ENCODE data around the gene C20orf96. TPM values are rescaled to one million over a fixed set of nuclear protein-coding genes. Genes with fewer than 3 reads are reported as not detected.

The C20orf96 gene
- total RNA-seq, 2 donors from 2014 or later = 2.0 to 6.2 TPM

GRCh38 chr20:278607-279571, 11.7 kb downstream of the C20orf96 start:
- Mint-ChIP-seq H3K4me3 (no peak overlapping the region), H3K4me1 (ENCODE audit: low read depth in 2 of 2) (peaks cover 0 to 2% of the 10 kb centered on the region in 2 donors), H3K9me3 (no peaks in the 10 kb centered on the region), H3K27me3 (no peaks in the 10 kb centered on the region), H3K27ac (no peak overlapping the region), H3K36me3 (no peaks in the 10 kb centered on the region)
- ATAC-seq (no peak), DNase-seq (ENCODE audit: low spot score) (no peak)

GRCh38 chr20:278181-278580, 12.4 kb downstream of the C20orf96 start:
- no peaks in the 10 kb centered on the region for H3K9me3 Mint-ChIP-seq
- no peaks in the 10 kb centered on the region for H3K27me3 Mint-ChIP-seq
- H3K36me3 Mint-ChIP-seq = no peaks in the 10 kb centered on the region
- ATAC-seq (no peak), DNase-seq (ENCODE audit: low spot score) (no peak)
- H3K4me3 Mint-ChIP-seq = no peak overlapping the region
- H3K27ac Mint-ChIP-seq = no peak overlapping the region
- H3K4me1 Mint-ChIP-seq (ENCODE audit: low read depth in 2 of 2) = peaks cover 0 to 2% of the 10 kb centered on the region in 2 donors

- H3K27me3 Mint-ChIP-seq = no peaks in the 10 kb centered on the region
- DNase-seq (ENCODE audit: low spot score) (no peak), ATAC-seq (no peak)
- peaks cover 0 to 2% of the 10 kb centered on the region in 2 donors for H3K4me1 Mint-ChIP-seq (ENCODE audit: low read depth in 2 of 2)
- no peaks in the 10 kb centered on the region for H3K36me3 Mint-ChIP-seq
- no peak overlapping the region for H3K27ac Mint-ChIP-seq
- no peak overlapping the region for H3K4me3 Mint-ChIP-seq
- H3K9me3 Mint-ChIP-seq = no peaks in the 10 kb centered on the region
Measured at GRCh38 chr20:277496-277781, 13.1 kb downstream of the C20orf96 start.

- no peaks in the 10 kb centered on the region for H3K36me3 Mint-ChIP-seq
- no peak for ATAC-seq
- no peaks in the 10 kb centered on the region for H3K9me3 Mint-ChIP-seq
- no peak overlapping the region for H3K27ac Mint-ChIP-seq
- no peak for DNase-seq (ENCODE audit: low spot score)
- H3K27me3 Mint-ChIP-seq = no peaks in the 10 kb centered on the region
- peaks cover 0 to 2% of the 10 kb centered on the region in 2 donors for H3K4me1 Mint-ChIP-seq (ENCODE audit: low read depth in 2 of 2)
- no peak overlapping the region for H3K4me3 Mint-ChIP-seq
Measured at GRCh38 chr20:276620-277495, 13.7 kb downstream of the C20orf96 start.

- H3K27ac Mint-ChIP-seq = no peak overlapping the region
- no peaks in the 10 kb centered on the region for H3K9me3 Mint-ChIP-seq
- no peaks in the 10 kb centered on the region for H3K36me3 Mint-ChIP-seq
- no peaks in the 10 kb centered on the region for H3K27me3 Mint-ChIP-seq
- H3K4me1 Mint-ChIP-seq (ENCODE audit: low read depth in 2 of 2) = peaks cover 0 to 2% of the 10 kb centered on the region in 2 donors
- no peak overlapping the region for H3K4me3 Mint-ChIP-seq
- no peak for DNase-seq (ENCODE audit: low spot score)
- ATAC-seq = no peak
Measured at GRCh38 chr20:275791-276190, 14.8 kb downstream of the C20orf96 start.

- Mint-ChIP-seq H3K9me3 (no peaks in the 10 kb centered on the region), H3K4me3 (no peak overlapping the region), H3K4me1 (ENCODE audit: low read depth in 2 of 2) (peaks cover 0 to 2% of the 10 kb centered on the region in 2 donors), H3K27me3 (no peaks in the 10 kb centered on the region), H3K36me3 (no peaks in the 10 kb centered on the region), H3K27ac (no peak overlapping the region)
- no peak for DNase-seq (ENCODE audit: low spot score)
- no peak for ATAC-seq
Measured at GRCh38 chr20:273884-274283, 16.7 kb downstream of the C20orf96 start.

- no peaks in the 10 kb centered on the region for H3K36me3 Mint-ChIP-seq
- H3K27me3 Mint-ChIP-seq = no peaks in the 10 kb centered on the region
- no peak overlapping the region for H3K4me3 Mint-ChIP-seq
- H3K4me1 Mint-ChIP-seq (ENCODE audit: low read depth in 2 of 2) = no peaks in the 10 kb centered on the region
- no peaks in the 10 kb centered on the region for H3K9me3 Mint-ChIP-seq
- H3K27ac Mint-ChIP-seq = no peak overlapping the region
- ATAC-seq (no peak), DNase-seq (ENCODE audit: low spot score) (no peak)
Measured at GRCh38 chr20:272718-273117, 17.8 kb downstream of the C20orf96 start.

- Mint-ChIP-seq H3K27me3 (peaks cover 2 to 3% of the 10 kb centered on the region in 2 donors), H3K4me1 (ENCODE audit: low read depth in 2 of 2) (peaks cover 7% of the 10 kb centered on the region in 2 donors), H3K4me3 (no peak overlapping the region), H3K27ac (no peak overlapping the region), H3K9me3 (no peaks in the 10 kb centered on the region), H3K36me3 (no peaks in the 10 kb centered on the region)
- DNase-seq (ENCODE audit: low spot score) = no peak
- ATAC-seq = no peak
Measured at GRCh38 chr20:271528-271927, 19.0 kb downstream of the C20orf96 start.

GRCh38 chr20:271069-271468, 19.5 kb downstream of the C20orf96 start:
- ATAC-seq (no peak), DNase-seq (ENCODE audit: low spot score) (no peak)
- H3K4me1 Mint-ChIP-seq (ENCODE audit: low read depth in 2 of 2) = peaks cover 10 to 11% of the 10 kb centered on the region in 2 donors
- H3K9me3 Mint-ChIP-seq = no peaks in the 10 kb centered on the region
- H3K27me3 Mint-ChIP-seq = peaks cover 7% of the 10 kb centered on the region in 2 donors
- H3K27ac Mint-ChIP-seq = no peak overlapping the region
- no peak overlapping the region for H3K4me3 Mint-ChIP-seq
- H3K36me3 Mint-ChIP-seq = no peaks in the 10 kb centered on the region

GRCh38 chr20:270517-270916, 20.0 kb downstream of the C20orf96 start:
- ATAC-seq (no peak), DNase-seq (ENCODE audit: low spot score) (no peak)
- no peaks in the 10 kb centered on the region for H3K36me3 Mint-ChIP-seq
- no peak overlapping the region for H3K27ac Mint-ChIP-seq
- peaks cover 10 to 11% of the 10 kb centered on the region in 2 donors for H3K4me1 Mint-ChIP-seq (ENCODE audit: low read depth in 2 of 2)
- H3K9me3 Mint-ChIP-seq = no peaks in the 10 kb centered on the region
- no peak overlapping the region for H3K4me3 Mint-ChIP-seq
- H3K27me3 Mint-ChIP-seq = peaks cover 8 to 10% of the 10 kb centered on the region in 2 donors

GRCh38 chr20:266596-267562, 23.7 kb downstream of the C20orf96 start:
- Mint-ChIP-seq H3K4me1 (ENCODE audit: low read depth in 2 of 2) (peaks cover 10 to 11% of the 10 kb centered on the region in 2 donors), H3K36me3 (no peaks in the 10 kb centered on the region), H3K27ac (no peak overlapping the region), H3K27me3 (peaks cover 8 to 10% of the 10 kb centered on the region in 2 donors), H3K4me3 (peak overlapping the region; percentile 90), H3K9me3 (no peaks in the 10 kb centered on the region)
- ATAC-seq (peak; percentile 92 to 93), DNase-seq (ENCODE audit: low spot score) (peak; percentile 87)

GRCh38 chr20:263701-264100, 26.8 kb downstream of the C20orf96 start:
- H3K4me1 Mint-ChIP-seq (ENCODE audit: low read depth in 2 of 2) = peaks cover 11 to 13% of the 10 kb centered on the region in 2 donors
- no peaks in the 10 kb centered on the region for H3K9me3 Mint-ChIP-seq
- H3K36me3 Mint-ChIP-seq = no peaks in the 10 kb centered on the region
- no peak overlapping the region for H3K27ac Mint-ChIP-seq
- peaks cover 16 to 21% of the 10 kb centered on the region in 2 donors for H3K27me3 Mint-ChIP-seq
- H3K4me3 Mint-ChIP-seq = no peak overlapping the region
- DNase-seq (ENCODE audit: low spot score) (no peak), ATAC-seq (no peak)

- Mint-ChIP-seq H3K27me3 (peaks cover 17 to 27% of the 10 kb centered on the region in 2 donors), H3K27ac (no peak overlapping the region), H3K36me3 (no peaks in the 10 kb centered on the region), H3K4me3 (no peak overlapping the region), H3K4me1 (ENCODE audit: low read depth in 2 of 2) (peaks cover 0 to 3% of the 10 kb centered on the region in 2 donors), H3K9me3 (no peaks in the 10 kb centered on the region)
- DNase-seq (ENCODE audit: low spot score) (no peak), ATAC-seq (no peak)
Measured at GRCh38 chr20:259981-260380, 30.6 kb downstream of the C20orf96 start.

All from natural killer cell treated with Interleukin-12 subunit alpha and Interleukin-12 subunit beta and Interleukin-15 and Interleukin-18, amount 100 ng/mL, for 72 hours (primary cell).